HG02571 (cell line): ENCODE measurements around the gene RBM4.
"Not testable (repeated sequence)": the region's sequence is repeated elsewhere in the genome, so short reads cannot be mapped to it uniquely, and the experiment has no call there.

Experiments
- ATAC-seq: cut with Tn5 transposase; IDR thresholded peaks from one replicate; pipeline ENCODE4 v1.9.1; 2021; ENCODE audit warnings: mild to moderate bottlenecking, moderate library complexity; ENCODE audit not compliant: unreplicated experiment

Gene RBM4

GRCh38 chr11:66638177-66639065 lies at the start of gene RBM4:
RBM4 (plus strand) TSS chr11:66638703; CDS start chr11:66639712, 1,009 bp downstream.
- ATAC-seq: peak; percentile 94

- not testable (repeated sequence) for ATAC-seq
Observed at GRCh38 chr11:66589315-66589714, 49.2 kb upstream of the RBM4 start.

- no peak for ATAC-seq
Observed at GRCh38 chr11:66589996-66590675, 48.4 kb upstream of the RBM4 start.

GRCh38 chr11:66591175-66591574 lies 47.3 kb upstream of the RBM4 start:
- ATAC-seq: no peak

GRCh38 chr11:66592457-66593302 lies 45.8 kb upstream of the RBM4 start, which contains the start of the genes CCDC87 and CCS:
CCDC87 (minus strand) TSS chr11:66593063; CDS start chr11:66593015, 48 bp downstream.
CCS (plus strand) TSS chr11:66593185; CDS start chr11:66593262, 77 bp downstream.
- peak; percentile 88 for ATAC-seq

- ATAC-seq: peak; percentile 13
Observed at GRCh38 chr11:66593303-66593635, 45.2 kb upstream of the RBM4 start.

- ATAC-seq: no peak
Observed at GRCh38 chr11:66593650-66594049, 44.9 kb upstream of the RBM4 start.

GRCh38 chr11:66595245-66595904 lies 43.1 kb upstream of the RBM4 start:
- no peak for ATAC-seq

- no peak for ATAC-seq
Observed at GRCh38 chr11:66598993-66599392, 39.5 kb upstream of the RBM4 start.

- ATAC-seq: no peak
Observed at GRCh38 chr11:66600219-66600618, 38.3 kb upstream of the RBM4 start.

GRCh38 chr11:66600631-66601233 lies 37.8 kb upstream of the RBM4 start:
- ATAC-seq: no peak

- ATAC-seq: no peak
Observed at GRCh38 chr11:66603072-66603471, 35.4 kb upstream of the RBM4 start.

- no peak for ATAC-seq
Observed at GRCh38 chr11:66604155-66604554, 34.3 kb upstream of the RBM4 start.

- not testable (repeated sequence) for ATAC-seq
Observed at GRCh38 chr11:66606608-66607007, 31.9 kb upstream of the RBM4 start.

GRCh38 chr11:66607126-66607834 lies 31.2 kb upstream of the RBM4 start:
- no peak for ATAC-seq

- ATAC-seq: no peak
Observed at GRCh38 chr11:66609721-66610617, 28.5 kb upstream of the RBM4 start.

- ATAC-seq: no peak
Observed at GRCh38 chr11:66612458-66612857, 26.0 kb upstream of the RBM4 start.

GRCh38 chr11:66614073-66614472 lies 24.4 kb upstream of the RBM4 start:
- no peak for ATAC-seq
